K562 (cell line): ENCODE data around the gene TP53TG5. TPM values are rescaled to one million over a fixed set of nuclear protein-coding genes. Genes with fewer than 3 reads are reported as not detected.

Experiments
- AFF4 ChIP-seq: sonication (generic); formaldehyde crosslinking; IDR thresholded peaks from 2 replicates; pipeline ENCODE4 v1.8.0; 2023; ENCODE audit warnings: mild to moderate bottlenecking, missing genetic modification reagents
- BHLHE40 ChIP-seq: IDR thresholded peaks from 2 replicates; pipeline ENCODE4 v1.6.1; 2011; ENCODE audit warnings: low read length, improper control_type of control experiment
- MTA1 ChIP-seq: fragments of 450-650 bp; IDR thresholded peaks from 2 replicates; pipeline ENCODE4 v1.6.1; 2017; ENCODE audit warnings: borderline replicate concordance
- NFIC ChIP-seq: fragments of 450-650 bp; IDR thresholded peaks from 2 replicates; pipeline ENCODE4 v1.6.1; 2017; ENCODE audit warnings: mild to moderate bottlenecking, inconsistent platforms
- POLR3A ChIP-seq: IDR thresholded peaks from 2 replicates; pipeline ENCODE4 v1.6.1; 2011; ENCODE audit warnings: borderline replicate concordance, mild to moderate bottlenecking, moderate library complexity; ENCODE audit not compliant: insufficient read length, insufficient read depth; ENCODE audit errors: extremely low read depth
- SRSF1 ChIP-seq: fragments of 200-400 bp; formaldehyde crosslinking; IDR thresholded peaks from 2 replicates; pipeline ENCODE4 v1.6.1; 2017; ENCODE audit warnings: mild to moderate bottlenecking, low read depth, low read length, moderate library complexity
- XRCC3 ChIP-seq: fragments of 450-650 bp; IDR thresholded peaks from 2 replicates; pipeline ENCODE4 v1.6.1; 2017; ENCODE audit warnings: mild to moderate bottlenecking, moderate library complexity
- ZNF277 ChIP-seq: fragments of 250-450 bp; sonication (Bioruptor Pico); IDR thresholded peaks from 2 replicates; pipeline ENCODE4 v1.8.0; 2022; ENCODE audit warnings: inconsistent platforms, mild to moderate bottlenecking, moderate library complexity, borderline replicate concordance
- ZNF407 ChIP-seq: fragments of 450-650 bp; IDR thresholded peaks from 2 replicates; pipeline ENCODE4 v1.6.1; 2016; ENCODE audit warnings: low read depth
- ZNF512 ChIP-seq: IDR thresholded peaks from 2 replicates; pipeline ENCODE4 v1.6.1; 2016; ENCODE audit warnings: missing genetic modification characterization, missing compliant biosample characterization
- ZNF79 ChIP-seq: fragments of 250-450 bp; sonication (Bioruptor Pico); IDR thresholded peaks from 2 replicates; pipeline ENCODE4 v1.4.0; 2020; ENCODE audit warnings: low read depth, mild to moderate bottlenecking, moderate library complexity
- polyA plus RNA-seq, 8 experiments: library from polyadenylated mRNA; depleted of rRNA in 4 of 8; stranded (reverse) in 5 of 8; unstranded in 3 of 8; fragments of >200 nt; fragmentation: Nextera tagmentation in 2 of 8; fragmentation: Illumina TruSeq in 1 of 8; extraction: Ambion mirVana in 2 of 8; extraction: Trizol in 1 of 8; gene quantifications; 2 replicates each; pipeline versions ENCODE4 v1.2.1 to v1.2.3, GENCODE V29; 2011 to 2014; ENCODE audit warnings: inconsistent platforms in 1 of 8, missing spikeins in 1 of 8
- total RNA-seq, 7 experiments: library from RNA; depleted of rRNA in 6 of 7; stranded (reverse); fragments of >200 nt in 6 of 7; fragmentation: Illumina TruSeq in 2 of 7; extraction: Trizol in 2 of 7; gene quantifications; 2 replicates each; pipeline versions ENCODE4 v1.2.1 to v1.2.3, GENCODE V29; 2011 to 2021; ENCODE audit warnings: low replicate concordance in 1 of 7

Gene TP53TG5
- total and polyA plus RNA-seq, 9 of the 15 experiments (the other 6 are each of a cell fraction or from before 2014, with no cell fraction given): 0.04 to 0.05 (median 0.04) TPM; not detected in 6

- TF ChIP-seq ZNF407 (no peak), ZNF277 (CRISPR knock-in tag) (no peak), MTA1 (peak; percentile 32; the same call in 1 of the 2 replicates), ZNF512 (tag) (no peak), POLR3A (no peak), XRCC3 (no peak), AFF4 (CRISPR knock-in tag) (peak; percentile 15; the same call in 1 of the 2 replicates), SRSF1 (no peak), NFIC (peak; percentile 26; the same call in 1 of the 2 replicates), BHLHE40 (no peak), ZNF79 (no peak)
Observed at GRCh38 chr20:45343532-45344167, 34.5 kb downstream of the TP53TG5 start (continued).
